Measurements from ENCODE around the gene MINDY3. TPM values are rescaled to one million over a fixed set of nuclear protein-coding genes. Genes with fewer than 3 reads are reported as not detected.

The MINDY3 gene
- total and polyA plus RNA-seq, 2 donors (not counting 1 experiment from before 2014, with no cell fraction given) = 11.6 to 29.3 TPM

GRCh38 chr10:15815242-15815885 is 44.9 kb downstream of the MINDY3 start:
- no peaks in the 10 kb centered on the region for H3K4me1 Mint-ChIP-seq
- no peak overlapping the region for H3K4me3 Mint-ChIP-seq
- no peaks in the 10 kb centered on the region for H3K9me3 Mint-ChIP-seq (ENCODE audit: insufficient read depth)
- Histone ChIP-seq H3K9ac (ENCODE audit: low read length) (no peak overlapping the region), H4K20me1 (ENCODE audit: control insufficient read depth, insufficient read depth, low read length, poor library complexity, severe bottlenecking) (no peaks in the 10 kb centered on the region), H3K4me1 (ENCODE audit: control insufficient read depth in 2 of 2, insufficient read depth in 2 of 2, low read length in 2 of 2) (no peaks in the 10 kb centered on the region), H3K9me3 (ENCODE audit: control extremely low read depth in 1 of 3, control insufficient read depth in 2 of 3, insufficient read depth in 1 of 3, low read length in 2 of 3) (no peaks in the 10 kb centered on the region), H3K79me2 (ENCODE audit: control insufficient read depth, insufficient read depth, low read length) (no peaks in the 10 kb centered on the region), H3K4me3 (ENCODE audit: control extremely low read depth in 1 of 5, extremely low read depth in 1 of 5, insufficient read depth in 1 of 5, low read depth in 2 of 5, low read length in 4 of 5) (no peak overlapping the region), H3K36me3 (replicated peaks in 1 of 2; ENCODE audit: control extremely low read depth in 1 of 2, control insufficient read depth in 1 of 2, extremely low read depth in 1 of 2, insufficient read depth in 2 of 2, low read length in 1 of 2) (peaks cover 17 to 27% of the 10 kb centered on the region in 2 experiments), H3K4me2 (replicated peaks; ENCODE audit: low read depth, low read length, poor library complexity, severe bottlenecking) (no peak overlapping the region), H3K27me3 (replicated peaks in 1 of 4; ENCODE audit: control extremely low read depth in 1 of 4, control insufficient read depth in 3 of 4, insufficient read depth in 4 of 4, low read length in 3 of 4) (no peaks in the 10 kb centered on the region), H3K27ac (ENCODE audit: low read length in 2 of 2) (no peak overlapping the region), H2AFZ (ENCODE audit: insufficient read depth, low read depth, low read length, poor library complexity, severe bottlenecking) (no peak overlapping the region)
- WGBS (ENCODE audit: insufficient coverage) = 50% methylated on average over 1 of the region's 6 CpGs
- DNase-seq = no peak
- no peak for ATAC-seq (ENCODE audit: low read depth)
- ChIA-PET CTCF (no interaction called here), POLR2A (no interaction called here)
- intact Hi-C loops (cut with micrococcal nuclease) = no loop called here
- no peaks in the 10 kb centered on the region for H3K27me3 Mint-ChIP-seq
- no peak for TF ChIP-seq EZH2 (IDR thresholded peaks at IDR 0.05; ENCODE audit: borderline replicate concordance, insufficient read depth, low read depth, low read length, poor library complexity, severe bottlenecking)
- TF ChIP-seq, protein P1, sequence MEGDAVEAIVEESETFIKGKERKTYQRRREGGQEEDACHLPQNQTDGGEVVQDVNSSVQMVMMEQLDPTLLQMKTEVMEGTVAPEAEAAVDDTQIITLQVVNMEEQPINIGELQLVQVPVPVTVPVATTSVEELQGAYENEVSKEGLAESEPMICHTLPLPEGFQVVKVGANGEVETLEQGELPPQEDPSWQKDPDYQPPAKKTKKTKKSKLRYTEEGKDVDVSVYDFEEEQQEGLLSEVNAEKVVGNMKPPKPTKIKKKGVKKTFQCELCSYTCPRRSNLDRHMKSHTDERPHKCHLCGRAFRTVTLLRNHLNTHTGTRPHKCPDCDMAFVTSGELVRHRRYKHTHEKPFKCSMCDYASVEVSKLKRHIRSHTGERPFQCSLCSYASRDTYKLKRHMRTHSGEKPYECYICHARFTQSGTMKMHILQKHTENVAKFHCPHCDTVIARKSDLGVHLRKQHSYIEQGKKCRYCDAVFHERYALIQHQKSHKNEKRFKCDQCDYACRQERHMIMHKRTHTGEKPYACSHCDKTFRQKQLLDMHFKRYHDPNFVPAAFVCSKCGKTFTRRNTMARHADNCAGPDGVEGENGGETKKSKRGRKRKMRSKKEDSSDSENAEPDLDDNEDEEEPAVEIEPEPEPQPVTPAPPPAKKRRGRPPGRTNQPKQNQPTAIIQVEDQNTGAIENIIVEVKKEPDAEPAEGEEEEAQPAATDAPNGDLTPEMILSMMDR (IDR thresholded peaks at IDR 0.05) = no peak
- H3K27ac Mint-ChIP-seq = no peak overlapping the region

GRCh38 chr10:15814565-15814964 is 45.7 kb downstream of the MINDY3 start:
- no peak overlapping the region for H3K27ac ChIP-seq (ENCODE audit: low read length in 2 of 2)
- CTCF ChIA-PET = no interaction called here
- Mint-ChIP-seq H3K9me3 (ENCODE audit: insufficient read depth) (no peaks in the 10 kb centered on the region), H3K4me1 (no peaks in the 10 kb centered on the region), H3K4me3 (no peak overlapping the region), H3K27me3 (no peaks in the 10 kb centered on the region), H3K27ac (no peak overlapping the region)
- no peak for TF ChIP-seq EZH2 (IDR thresholded peaks at IDR 0.05; ENCODE audit: borderline replicate concordance, insufficient read depth, low read depth, low read length, poor library complexity, severe bottlenecking)
- TF ChIP-seq, protein P1 (IDR thresholded peaks at IDR 0.05) = no peak
- no peak overlapping the region for H3K4me3 ChIP-seq (ENCODE audit: control extremely low read depth in 1 of 5, extremely low read depth in 1 of 5, insufficient read depth in 1 of 5, low read depth in 2 of 5, low read length in 4 of 5)
- no peaks in the 10 kb centered on the region for H3K27me3 ChIP-seq (replicated peaks in 1 of 4; ENCODE audit: control extremely low read depth in 1 of 4, control insufficient read depth in 3 of 4, insufficient read depth in 4 of 4, low read length in 3 of 4)
- DNase-seq (no peak), ATAC-seq (ENCODE audit: low read depth) (no peak)
- no peaks in the 10 kb centered on the region for H4K20me1 ChIP-seq (ENCODE audit: control insufficient read depth, insufficient read depth, low read length, poor library complexity, severe bottlenecking)
- POLR2A ChIA-PET = no interaction called here
- no peaks in the 10 kb centered on the region for H3K9me3 ChIP-seq (ENCODE audit: control extremely low read depth in 1 of 3, control insufficient read depth in 2 of 3, insufficient read depth in 1 of 3, low read length in 2 of 3)
- H3K9ac ChIP-seq (ENCODE audit: low read length) = no peak overlapping the region
- no peak overlapping the region for H2AFZ ChIP-seq (ENCODE audit: insufficient read depth, low read depth, low read length, poor library complexity, severe bottlenecking)
- H3K79me2 ChIP-seq (ENCODE audit: control insufficient read depth, insufficient read depth, low read length) = no peaks in the 10 kb centered on the region
- peaks cover 16 to 29% of the 10 kb centered on the region in 2 experiments for H3K36me3 ChIP-seq (replicated peaks in 1 of 2; ENCODE audit: control extremely low read depth in 1 of 2, control insufficient read depth in 1 of 2, extremely low read depth in 1 of 2, insufficient read depth in 2 of 2, low read length in 1 of 2)
- intact Hi-C loops (cut with micrococcal nuclease) = no loop called here
- 100% methylated on average over 2 of the region's 6 CpGs for WGBS (ENCODE audit: insufficient coverage)
- no peaks in the 10 kb centered on the region for H3K4me1 ChIP-seq (ENCODE audit: control insufficient read depth in 2 of 2, insufficient read depth in 2 of 2, low read length in 2 of 2)
- H3K4me2 ChIP-seq (replicated peaks; ENCODE audit: low read depth, low read length, poor library complexity, severe bottlenecking) = no peak overlapping the region
